NT2/D1 (cell line): ENCODE data around the gene DMXL2.

Source experiments
- SUZ12 ChIP-seq: IDR thresholded peaks from 2 replicates; pipeline ENCODE4 v1.6.1; 2011; ENCODE audit not compliant: insufficient read length, insufficient read depth; ENCODE audit errors: extremely low read depth
- YY1 ChIP-seq: IDR thresholded peaks from 2 replicates; pipeline ENCODE4 v1.6.1; 2011; ENCODE audit not compliant: insufficient read length, insufficient read depth
- ZNF274 ChIP-seq: IDR thresholded peaks from 2 replicates; pipeline ENCODE4 v1.6.1; 2011; ENCODE audit warnings: mild to moderate bottlenecking, low read depth, low read length

DNA sequence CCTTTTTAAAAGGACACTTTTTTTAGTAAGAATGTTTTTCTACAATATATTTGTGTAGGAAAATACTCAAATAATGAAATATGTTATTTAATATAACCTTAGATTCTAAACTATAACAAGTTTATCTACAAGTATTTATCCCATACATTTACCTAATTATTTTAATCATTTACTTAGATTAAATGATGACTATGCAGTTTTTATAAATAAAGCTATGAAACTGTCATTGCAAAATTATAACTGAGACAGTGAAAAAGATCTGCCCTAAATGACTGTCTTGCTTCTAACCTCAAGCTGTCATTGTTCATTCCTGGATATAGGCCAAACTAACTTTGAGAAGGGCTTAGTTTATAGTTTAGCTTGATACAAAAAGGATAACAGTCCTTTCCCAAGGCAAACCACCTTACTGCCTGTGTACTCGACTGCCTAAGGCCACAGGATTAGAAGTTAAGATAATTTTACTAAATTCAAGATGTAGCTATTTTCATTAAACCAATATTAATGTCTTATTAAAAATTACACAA, 197.0 kb downstream of the DMXL2 start:
- no peak for TF ChIP-seq YY1
- no peak for TF ChIP-seq SUZ12
- TF ChIP-seq ZNF274: no peak
